WTC11 (cell line): ENCODE results near the gene MYO16. TPM values are rescaled to one million over a fixed set of nuclear protein-coding genes. Genes with fewer than 3 reads are reported as not detected.

Source experiments
- ATAC-seq: fragments of 200-7000 bp; cut with Tn5 transposase; 2 replicates; pipeline ENCODE4 v1.10.0; 2021; ENCODE audit warnings: mild to moderate bottlenecking, moderate library complexity
- CTCF ChIA-PET: fragments of 300-600 bp; sonication (Branson Sonifier 250); formaldehyde crosslinking; loops from one replicate; lab custom pipeline; 2021; ENCODE audit warnings: antibody characterized with exemption; lab: Charles Lee
- POLR2A ChIA-PET: fragments of 350-600 bp; sonication (Branson Sonifier 250); formaldehyde crosslinking; loops from one replicate; lab custom pipeline; 2021; ENCODE audit warnings: antibody characterized with exemption; lab: Charles Lee
- DNase-seq: peaks from one replicate; pipeline ENCODE4 v3.0.0; 2021; ENCODE audit warnings: low spot score
- H3K27ac Mint-ChIP-seq: 2 replicates; pipeline ENCODE4 v1.8.0; 2021; ENCODE audit warnings: mixed read lengths
- H3K27me3 Mint-ChIP-seq: 2 replicates; pipeline ENCODE4 v1.8.0; 2021; ENCODE audit warnings: low read depth, mild to moderate bottlenecking, moderate library complexity, mixed read lengths
- H3K36me3 Mint-ChIP-seq: 2 replicates; pipeline ENCODE4 v1.8.0; 2021; ENCODE audit warnings: mixed read lengths
- H3K4me1 Mint-ChIP-seq: 2 replicates; pipeline ENCODE4 v1.8.0; 2022; ENCODE audit warnings: mixed read lengths
- H3K4me3 Mint-ChIP-seq: 2 replicates; pipeline ENCODE4 v1.8.0; 2021; ENCODE audit warnings: mild to moderate bottlenecking, moderate library complexity, mixed read lengths
- H3K9me3 Mint-ChIP-seq: 2 replicates; pipeline ENCODE4 v1.8.0; 2021; ENCODE audit warnings: mixed read lengths
- ELF4 ChIP-seq: sonication (generic); formaldehyde crosslinking; IDR thresholded peaks from 2 replicates; pipeline ENCODE4 v1.8.1; 2022; ENCODE audit warnings: low read depth, mild to moderate bottlenecking, moderate library complexity, missing genetic modification reagents
- FOXK1 ChIP-seq: sonication (generic); formaldehyde crosslinking; IDR thresholded peaks from 2 replicates; pipeline ENCODE4 v1.8.0; 2022; ENCODE audit warnings: mild to moderate bottlenecking, moderate library complexity, missing genetic modification reagents
- GTF2I ChIP-seq: fragments of 250-450 bp; sonication (Bioruptor Pico); conservative IDR thresholded peaks from 2 replicates; pipeline ENCODE4 v1.4.0; 2021; ENCODE audit warnings: mild to moderate bottlenecking
- MXD4 ChIP-seq: fragments of 250-450 bp; sonication (Bioruptor Pico); IDR thresholded peaks from 2 replicates; pipeline ENCODE4 v1.8.0; 2021; ENCODE audit warnings: mild to moderate bottlenecking, moderate library complexity, borderline replicate concordance
- ZNF232 ChIP-seq: sonication (generic); formaldehyde crosslinking; IDR thresholded peaks from 2 replicates; pipeline ENCODE4 v1.8.0; 2022; ENCODE audit warnings: mild to moderate bottlenecking, missing genetic modification reagents
- ZNF317 ChIP-seq: sonication (generic); formaldehyde crosslinking; IDR thresholded peaks from 2 replicates; pipeline ENCODE4 v1.8.1; 2023; ENCODE audit warnings: low read depth, mild to moderate bottlenecking, moderate library complexity, missing genetic modification reagents, borderline replicate concordance
- ZNF396 ChIP-seq: fragments of 250-450 bp; sonication (Bioruptor Pico); IDR thresholded peaks from 2 replicates; pipeline ENCODE4 v1.8.0; 2021; ENCODE audit warnings: mild to moderate bottlenecking, moderate library complexity, borderline replicate concordance
- total RNA-seq: library from RNA; stranded (reverse); gene quantifications from 3 replicates; pipeline ENCODE4 v1.2.3, GENCODE V29; 2021
- TF ChIP-seq, protein P1 (sequence below): sonication (generic); formaldehyde crosslinking; IDR thresholded peaks from 2 replicates; pipeline ENCODE4 v1.8.1; 2023; ENCODE audit warnings: mild to moderate bottlenecking, missing genetic modification reagents
- TF ChIP-seq, protein P2 (sequence below): fragments of 200-600 bp; IDR thresholded peaks from 2 replicates; pipeline ENCODE4 v1.8.0; 2022; ENCODE audit warnings: antibody characterized with exemption
- TF ChIP-seq, protein P3 (sequence below): fragments of 250-450 bp; sonication (Bioruptor Pico); conservative IDR thresholded peaks from 2 replicates; pipeline ENCODE4 v1.9.0; 2021; ENCODE audit warnings: mild to moderate bottlenecking
- TF ChIP-seq, protein P4 (sequence below): sonication (generic); formaldehyde crosslinking; IDR thresholded peaks from 2 replicates; pipeline ENCODE4 v1.8.1; 2023; ENCODE audit warnings: mild to moderate bottlenecking, missing genetic modification reagents, borderline replicate concordance

The MYO16 gene
- total RNA-seq, 1 experiment from 2014 or later: 0.09 TPM

GRCh38 chr13:109145631-109146030 is 516.2 kb downstream of the MYO16 start:
- peaks cover 3% of the 10 kb centered on the region for H3K4me1 Mint-ChIP-seq

GRCh38 chr13:109146393-109146792 is 517.0 kb downstream of the MYO16 start:
- ATAC-seq: no peak
- no peak overlapping the region for H3K4me3 Mint-ChIP-seq
- no peak for DNase-seq
- 0 out of 2 replicates have a peak, but pooled peaks cover 4% of the 10 kb centered on the region for H3K9me3 Mint-ChIP-seq
- no peak for TF ChIP-seq ZNF232 (CRISPR knock-in tag)
- TF ChIP-seq, protein P1, sequence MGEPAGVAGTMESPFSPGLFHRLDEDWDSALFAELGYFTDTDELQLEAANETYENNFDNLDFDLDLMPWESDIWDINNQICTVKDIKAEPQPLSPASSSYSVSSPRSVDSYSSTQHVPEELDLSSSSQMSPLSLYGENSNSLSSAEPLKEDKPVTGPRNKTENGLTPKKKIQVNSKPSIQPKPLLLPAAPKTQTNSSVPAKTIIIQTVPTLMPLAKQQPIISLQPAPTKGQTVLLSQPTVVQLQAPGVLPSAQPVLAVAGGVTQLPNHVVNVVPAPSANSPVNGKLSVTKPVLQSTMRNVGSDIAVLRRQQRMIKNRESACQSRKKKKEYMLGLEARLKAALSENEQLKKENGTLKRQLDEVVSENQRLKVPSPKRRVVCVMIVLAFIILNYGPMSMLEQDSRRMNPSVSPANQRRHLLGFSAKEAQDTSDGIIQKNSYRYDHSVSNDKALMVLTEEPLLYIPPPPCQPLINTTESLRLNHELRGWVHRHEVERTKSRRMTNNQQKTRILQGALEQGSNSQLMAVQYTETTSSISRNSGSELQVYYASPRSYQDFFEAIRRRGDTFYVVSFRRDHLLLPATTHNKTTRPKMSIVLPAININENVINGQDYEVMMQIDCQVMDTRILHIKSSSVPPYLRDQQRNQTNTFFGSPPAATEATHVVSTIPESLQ (CRISPR knock-in tag): no peak
- TF ChIP-seq ZNF396 (CRISPR knock-in tag): no peak
- TF ChIP-seq ELF4: no peak
- no peak overlapping the region for H3K27ac Mint-ChIP-seq
- no peaks in the 10 kb centered on the region for H3K36me3 Mint-ChIP-seq
- CTCF ChIA-PET: interaction anchor here (0.6 to 1.0 kb wide), 3 partner anchors 16 to 185 kb away, joined by 3 to 4 read pairs (median 3); no protein-coding TSS in a partner anchor
- POLR2A ChIA-PET: no interaction called here
- H3K4me1 Mint-ChIP-seq: peaks cover 11% of the 10 kb centered on the region
- peaks cover 6% of the 10 kb centered on the region for H3K27me3 Mint-ChIP-seq

More at GRCh38 chr13:109145631-109146030, 516.2 kb downstream of the MYO16 start:
- H3K27ac Mint-ChIP-seq: no peak overlapping the region; the same call in 1 of the 2 replicates
- ATAC-seq (peak; percentile 78), DNase-seq (no peak)
- H3K4me3 Mint-ChIP-seq: no peak overlapping the region
- TF ChIP-seq, protein P2, sequence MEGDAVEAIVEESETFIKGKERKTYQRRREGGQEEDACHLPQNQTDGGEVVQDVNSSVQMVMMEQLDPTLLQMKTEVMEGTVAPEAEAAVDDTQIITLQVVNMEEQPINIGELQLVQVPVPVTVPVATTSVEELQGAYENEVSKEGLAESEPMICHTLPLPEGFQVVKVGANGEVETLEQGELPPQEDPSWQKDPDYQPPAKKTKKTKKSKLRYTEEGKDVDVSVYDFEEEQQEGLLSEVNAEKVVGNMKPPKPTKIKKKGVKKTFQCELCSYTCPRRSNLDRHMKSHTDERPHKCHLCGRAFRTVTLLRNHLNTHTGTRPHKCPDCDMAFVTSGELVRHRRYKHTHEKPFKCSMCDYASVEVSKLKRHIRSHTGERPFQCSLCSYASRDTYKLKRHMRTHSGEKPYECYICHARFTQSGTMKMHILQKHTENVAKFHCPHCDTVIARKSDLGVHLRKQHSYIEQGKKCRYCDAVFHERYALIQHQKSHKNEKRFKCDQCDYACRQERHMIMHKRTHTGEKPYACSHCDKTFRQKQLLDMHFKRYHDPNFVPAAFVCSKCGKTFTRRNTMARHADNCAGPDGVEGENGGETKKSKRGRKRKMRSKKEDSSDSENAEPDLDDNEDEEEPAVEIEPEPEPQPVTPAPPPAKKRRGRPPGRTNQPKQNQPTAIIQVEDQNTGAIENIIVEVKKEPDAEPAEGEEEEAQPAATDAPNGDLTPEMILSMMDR: peak; percentile 33; the same call in 1 of the 2 replicates
- TF ChIP-seq GTF2I (CRISPR knock-in tag): no peak
- peaks cover 9% of the 10 kb centered on the region for H3K27me3 Mint-ChIP-seq
- CTCF ChIA-PET: interaction anchor here (0.7 to 1.0 kb wide), 2 partner anchors 16 to 184 kb away, joined by 3 read pairs; no protein-coding TSS in a partner anchor
- POLR2A ChIA-PET: no interaction called here
- H3K36me3 Mint-ChIP-seq: no peaks in the 10 kb centered on the region
- 0 out of 2 replicates have a peak, but pooled peaks cover 4% of the 10 kb centered on the region for H3K9me3 Mint-ChIP-seq

DNA sequence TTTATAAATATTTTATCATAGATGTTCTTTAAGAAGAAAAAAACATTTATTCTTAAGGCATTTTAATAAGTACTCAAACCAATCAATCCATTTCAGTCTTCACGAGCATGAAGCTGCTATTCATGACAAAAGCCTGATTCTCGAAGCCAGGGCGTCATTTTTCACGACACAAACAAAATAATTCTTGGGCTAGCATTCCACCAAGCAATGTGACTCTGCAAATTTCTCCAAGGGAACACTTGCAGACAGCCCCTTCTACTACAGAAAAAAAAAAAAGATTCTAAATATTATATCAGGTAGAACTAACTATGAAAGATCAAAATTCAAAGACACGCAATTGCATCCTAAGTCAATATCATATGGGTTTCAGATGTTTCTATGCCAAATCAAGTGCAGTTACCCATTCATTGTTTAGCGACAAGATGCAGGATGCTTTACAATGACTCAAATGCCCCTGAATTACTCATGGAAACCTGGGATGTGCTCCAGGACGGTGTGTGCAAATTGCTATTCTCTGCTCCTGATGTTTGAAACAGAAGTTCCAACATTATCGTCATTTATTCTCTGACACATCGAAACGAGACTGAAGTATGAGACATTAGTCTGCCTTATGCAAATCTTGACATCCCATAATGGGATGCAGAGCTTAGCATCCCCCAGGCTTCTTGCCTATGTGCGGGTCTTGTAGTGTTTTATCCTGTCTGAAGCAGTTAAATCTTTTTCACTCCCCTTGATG is 517.7 kb downstream of the MYO16 start:
- CTCF ChIA-PET: no interaction called here
- Mint-ChIP-seq H3K36me3 (no peaks in the 10 kb centered on the region), H3K4me1 (peaks cover 16% of the 10 kb centered on the region), H3K9me3 (0 out of 2 replicates have a peak, but pooled peaks cover 2% of the 10 kb centered on the region), H3K27me3 (peaks cover 2% of the 10 kb centered on the region), H3K4me3 (no peak overlapping the region)
- DNase-seq (no peak), ATAC-seq (no peak)
- TF ChIP-seq ZNF317 (no peak), FOXK1 (CRISPR knock-in tag) (no peak), MXD4 (CRISPR knock-in tag) (no peak)
- TF ChIP-seq, protein P3, sequence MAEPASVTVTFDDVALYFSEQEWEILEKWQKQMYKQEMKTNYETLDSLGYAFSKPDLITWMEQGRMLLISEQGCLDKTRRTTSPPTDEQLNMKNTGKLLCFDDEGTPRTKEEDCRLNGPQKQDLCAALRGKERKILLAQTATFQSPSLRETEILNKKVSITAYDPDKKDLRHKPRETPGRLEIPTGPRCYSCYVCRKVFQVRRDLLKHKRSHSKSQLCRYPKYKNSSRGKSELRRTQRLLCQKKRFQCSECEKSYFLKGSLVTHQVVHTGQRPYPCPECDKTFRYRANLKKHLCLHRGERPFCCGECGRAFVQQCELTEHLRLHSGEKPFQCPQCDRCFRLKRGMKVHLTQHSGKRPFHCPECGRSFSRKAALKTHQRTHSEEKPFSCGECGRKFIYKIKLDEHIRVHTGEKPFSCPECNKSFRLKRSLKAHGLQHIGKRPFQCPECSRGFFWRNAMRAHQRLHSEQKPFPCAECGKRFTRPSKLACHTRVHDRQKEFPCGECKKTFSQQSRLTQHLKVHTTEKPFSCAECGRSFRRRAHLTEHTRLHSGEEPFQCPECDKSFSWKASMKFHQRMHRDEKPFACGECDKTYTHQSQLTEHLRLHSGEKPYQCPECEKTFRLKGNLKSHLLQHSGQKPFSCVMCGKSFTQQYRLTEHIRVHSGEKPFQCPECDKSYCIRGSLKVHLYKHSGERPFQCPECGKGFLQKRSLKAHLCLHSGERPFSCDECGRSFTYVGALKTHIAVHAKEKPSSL (CRISPR knock-in tag): no peak
- TF ChIP-seq, protein P4, sequence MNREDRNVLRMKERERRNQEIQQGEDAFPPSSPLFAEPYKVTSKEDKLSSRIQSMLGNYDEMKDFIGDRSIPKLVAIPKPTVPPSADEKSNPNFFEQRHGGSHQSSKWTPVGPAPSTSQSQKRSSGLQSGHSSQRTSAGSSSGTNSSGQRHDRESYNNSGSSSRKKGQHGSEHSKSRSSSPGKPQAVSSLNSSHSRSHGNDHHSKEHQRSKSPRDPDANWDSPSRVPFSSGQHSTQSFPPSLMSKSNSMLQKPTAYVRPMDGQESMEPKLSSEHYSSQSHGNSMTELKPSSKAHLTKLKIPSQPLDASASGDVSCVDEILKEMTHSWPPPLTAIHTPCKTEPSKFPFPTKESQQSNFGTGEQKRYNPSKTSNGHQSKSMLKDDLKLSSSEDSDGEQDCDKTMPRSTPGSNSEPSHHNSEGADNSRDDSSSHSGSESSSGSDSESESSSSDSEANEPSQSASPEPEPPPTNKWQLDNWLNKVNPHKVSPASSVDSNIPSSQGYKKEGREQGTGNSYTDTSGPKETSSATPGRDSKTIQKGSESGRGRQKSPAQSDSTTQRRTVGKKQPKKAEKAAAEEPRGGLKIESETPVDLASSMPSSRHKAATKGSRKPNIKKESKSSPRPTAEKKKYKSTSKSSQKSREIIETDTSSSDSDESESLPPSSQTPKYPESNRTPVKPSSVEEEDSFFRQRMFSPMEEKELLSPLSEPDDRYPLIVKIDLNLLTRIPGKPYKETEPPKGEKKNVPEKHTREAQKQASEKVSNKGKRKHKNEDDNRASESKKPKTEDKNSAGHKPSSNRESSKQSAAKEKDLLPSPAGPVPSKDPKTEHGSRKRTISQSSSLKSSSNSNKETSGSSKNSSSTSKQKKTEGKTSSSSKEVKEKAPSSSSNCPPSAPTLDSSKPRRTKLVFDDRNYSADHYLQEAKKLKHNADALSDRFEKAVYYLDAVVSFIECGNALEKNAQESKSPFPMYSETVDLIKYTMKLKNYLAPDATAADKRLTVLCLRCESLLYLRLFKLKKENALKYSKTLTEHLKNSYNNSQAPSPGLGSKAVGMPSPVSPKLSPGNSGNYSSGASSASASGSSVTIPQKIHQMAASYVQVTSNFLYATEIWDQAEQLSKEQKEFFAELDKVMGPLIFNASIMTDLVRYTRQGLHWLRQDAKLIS (CRISPR knock-in tag): no peak
- TF ChIP-seq, all 79 proteins: peak for 0
- POLR2A ChIA-PET: no interaction called here
- no peak overlapping the region for H3K27ac Mint-ChIP-seq
